ENCODE results near the gene LRMDA.

LRMDA gene

GRCh38 chr10:75431180-75432111 is at the start of gene LRMDA:
Gene LRMDA (plus strand): TSS chr10:75431624.
- no peak for DNase-seq

- DNase-seq: no peak
Observed at GRCh38 chr10:75386128-75386527, 45.3 kb upstream of the LRMDA start.

GRCh38 chr10:75388082-75388481 is 43.3 kb upstream of the LRMDA start:
- DNase-seq: no peak

- DNase-seq: no peak
Observed at GRCh38 chr10:75390178-75390577, 41.2 kb upstream of the LRMDA start.

DNA sequence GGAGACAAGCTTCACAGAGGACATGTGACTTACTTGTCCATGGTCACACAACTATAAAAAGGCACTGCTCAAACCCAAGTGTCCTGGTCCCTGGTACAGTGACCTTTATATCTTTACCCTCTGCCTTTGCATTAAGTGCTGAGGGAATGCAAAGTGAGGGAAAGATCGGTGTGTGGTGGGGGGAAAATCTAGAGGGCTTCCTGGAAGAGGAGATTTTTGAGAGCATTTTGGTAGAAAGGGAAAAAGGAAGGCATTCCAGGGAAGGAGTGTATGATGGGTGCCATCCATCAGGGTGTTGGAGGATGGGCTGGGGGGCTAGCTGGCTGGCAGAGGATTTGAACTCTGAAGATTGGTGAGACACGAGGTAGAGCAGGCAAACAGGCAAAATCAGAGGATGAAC is 39.2 kb upstream of the LRMDA start:
- DNase-seq: no peak

DNA sequence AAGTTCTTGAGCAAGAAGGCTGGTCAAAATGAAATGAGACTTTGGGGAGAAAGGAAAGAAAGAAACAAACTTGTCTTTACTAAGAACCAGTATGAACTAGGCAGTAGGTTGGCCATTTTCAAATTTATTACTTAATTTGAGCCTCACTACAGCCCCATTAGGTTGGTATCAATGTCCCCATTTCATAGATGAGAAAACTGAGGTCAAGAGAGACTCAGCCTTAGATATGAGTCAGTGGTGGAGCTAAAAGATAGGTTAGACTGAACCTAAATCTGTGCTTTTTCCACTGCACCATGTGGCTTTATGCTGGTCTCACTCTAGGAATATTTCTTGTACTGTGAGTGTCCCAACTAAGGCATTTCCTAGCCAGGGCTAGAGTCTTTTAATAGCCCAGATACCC is 38.7 kb upstream of the LRMDA start:
- no peak for DNase-seq

- no peak for DNase-seq
Observed at GRCh38 chr10:75394221-75394620, 37.2 kb upstream of the LRMDA start.

GRCh38 chr10:75395066-75395931 is 36.1 kb upstream of the LRMDA start:
- no peak for DNase-seq

- DNase-seq: no peak
Observed at GRCh38 chr10:75395932-75396630, 35.3 kb upstream of the LRMDA start.

- DNase-seq: no peak
Observed at GRCh38 chr10:75396631-75397495, 34.6 kb upstream of the LRMDA start.

GRCh38 chr10:75397496-75398199 is 33.8 kb upstream of the LRMDA start:
- no peak for DNase-seq

DNA sequence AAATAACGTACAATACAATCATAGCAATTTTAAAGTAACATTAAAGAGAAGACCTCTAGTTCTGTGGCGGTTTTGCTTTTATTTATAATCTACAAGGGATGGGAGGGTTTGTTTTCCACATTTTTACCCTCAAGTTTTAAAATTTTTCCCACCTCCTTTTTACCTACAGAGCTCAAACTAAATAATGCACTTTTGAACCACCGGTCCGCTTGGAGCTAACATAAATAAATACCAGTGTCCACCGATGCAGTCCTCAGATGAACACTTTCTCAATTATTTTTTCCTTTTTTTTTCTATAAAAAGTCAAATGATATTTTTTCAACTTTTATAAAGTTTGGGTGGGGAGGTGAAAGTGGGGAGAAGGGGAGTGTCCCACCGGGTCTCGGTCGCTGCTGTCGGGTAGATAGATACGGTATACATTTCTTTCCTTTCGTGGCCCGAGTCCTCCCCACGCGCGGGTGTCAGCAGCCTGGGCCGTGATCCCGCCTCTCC is 33.2 kb upstream of the LRMDA start:
- DNase-seq: no peak

DNA sequence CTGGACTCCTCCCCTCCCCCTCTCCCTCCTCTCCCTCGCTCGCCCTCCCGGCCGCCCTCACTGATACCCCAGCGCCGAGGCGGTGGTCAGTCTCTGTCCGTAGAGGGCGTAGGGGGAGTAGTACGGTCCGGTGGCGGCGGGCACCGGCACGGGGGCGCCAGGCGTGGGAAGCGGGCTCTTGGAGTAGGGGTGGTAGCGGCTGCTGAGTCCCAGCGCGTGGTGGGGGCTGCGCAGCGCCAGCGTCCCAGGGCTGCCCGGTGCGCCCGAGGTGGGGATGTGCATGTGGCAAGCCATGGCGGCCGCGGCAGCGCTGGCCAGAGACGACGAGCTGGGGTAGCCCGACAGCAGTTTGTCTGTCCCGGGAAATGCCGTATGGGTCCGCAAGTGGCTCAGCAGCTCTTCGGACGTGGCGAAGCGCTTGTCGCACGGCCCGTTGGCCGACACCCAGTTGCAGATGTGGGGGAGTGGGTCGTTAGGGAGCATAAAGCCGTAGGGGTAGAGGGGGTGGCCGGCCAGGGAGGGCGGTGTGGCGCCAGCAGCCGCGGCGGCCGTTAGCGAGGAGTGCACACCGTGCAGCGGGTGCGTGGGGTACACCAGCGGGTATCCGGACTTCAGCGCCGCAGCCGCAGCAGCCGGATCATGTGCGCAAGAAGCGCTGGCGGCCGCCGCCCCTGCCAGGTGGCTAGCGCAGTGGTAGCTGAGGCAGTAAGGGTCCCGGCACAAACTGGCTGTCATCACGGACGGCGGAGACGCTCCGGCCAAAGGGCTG is 32.5 kb upstream of the LRMDA start:
- DNase-seq: no peak

DNA sequence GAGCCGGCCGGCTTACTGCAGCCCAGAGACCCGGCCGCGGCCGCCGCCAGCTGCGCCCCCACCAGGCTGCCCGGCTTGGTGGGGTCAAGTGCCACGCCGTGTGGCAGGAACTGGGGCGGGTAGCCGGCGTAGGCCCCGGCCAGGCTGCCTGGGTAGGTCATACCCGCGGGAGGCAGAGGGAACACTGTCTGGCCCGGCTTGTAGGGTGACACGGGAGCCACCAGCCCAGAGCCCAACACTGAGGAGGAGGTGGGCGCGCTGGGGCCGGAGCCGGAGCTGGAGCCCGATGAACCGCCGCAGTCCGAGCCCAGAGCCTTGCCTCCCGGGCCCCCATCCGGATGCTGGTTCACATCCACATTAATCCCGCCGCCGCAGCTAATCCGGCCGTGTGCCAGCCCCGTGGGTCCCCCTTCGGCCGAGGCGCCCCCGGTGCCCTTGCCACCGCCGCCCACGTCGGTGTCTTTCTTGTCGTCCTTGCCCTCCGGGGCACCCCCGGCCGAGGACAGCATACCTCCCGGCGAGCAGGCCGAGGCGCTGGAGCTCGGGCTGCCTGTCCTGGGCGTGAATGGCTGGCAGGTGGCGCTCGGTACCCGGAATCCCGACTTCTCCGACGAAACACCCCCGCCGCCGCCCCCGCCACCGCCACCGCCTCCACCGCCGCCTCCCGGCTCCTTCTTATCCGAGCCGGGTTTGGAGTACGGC is 31.8 kb upstream of the LRMDA start:
- DNase-seq: no peak

- no peak for DNase-seq
Observed at GRCh38 chr10:75400163-75400770, 31.2 kb upstream of the LRMDA start.

- DNase-seq: peak; percentile 6
Observed at GRCh38 chr10:75400771-75401568, 30.5 kb upstream of the LRMDA start.

- DNase-seq: peak; percentile 74
Observed at GRCh38 chr10:75401569-75402485, 29.6 kb upstream of the LRMDA start, which contains the start of gene ZNF503. Gene ZNF503 (minus strand): TSS chr10:75401764. CDS start chr10:75401419, 345 bp downstream.

All from NCI-H2081 treated with DMSO at 0.1 percent for 48 hours (cell line).